HG02973 (cell line): ENCODE data around the gene HDAC4.

Source experiments
- ATAC-seq: cut with Tn5 transposase; IDR thresholded peaks from one replicate; pipeline ENCODE4 v1.9.1; 2021; ENCODE audit warnings: moderate library complexity; ENCODE audit not compliant: unreplicated experiment

HDAC4 gene

DNA sequence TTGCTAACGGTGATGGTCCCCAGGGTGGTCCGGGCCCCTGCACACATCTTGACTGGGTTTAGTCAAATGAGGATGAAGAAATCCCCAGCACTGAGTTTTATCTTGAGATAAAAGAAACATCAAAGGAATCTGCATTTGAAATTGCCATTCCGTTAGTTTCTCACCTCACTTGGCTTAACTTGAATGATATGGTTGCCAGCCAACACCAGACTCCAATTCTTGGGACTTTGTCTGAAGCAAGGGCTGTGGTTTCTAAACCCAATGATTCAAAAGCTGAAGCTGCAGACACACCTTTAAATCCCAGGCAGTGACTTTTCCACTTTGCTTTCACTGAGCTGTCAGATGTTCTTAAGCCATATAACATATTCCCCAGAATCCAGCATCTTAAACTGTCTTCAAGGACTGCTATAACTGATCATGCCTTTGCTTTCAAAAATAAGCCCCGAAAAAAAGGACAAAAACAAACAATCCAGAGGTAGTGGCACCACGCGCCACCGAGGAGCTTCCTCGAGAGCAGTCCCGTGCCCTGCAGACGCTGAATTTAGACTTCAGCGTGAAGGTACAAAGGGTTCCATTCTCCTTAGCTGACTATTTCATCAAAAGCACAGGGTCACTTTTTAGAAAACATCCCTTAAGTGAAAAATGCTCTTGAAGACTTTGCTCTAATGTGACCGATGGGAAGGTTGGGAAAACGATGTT is 189.3 kb downstream of the HDAC4 start:
- ATAC-seq = no peak

DNA sequence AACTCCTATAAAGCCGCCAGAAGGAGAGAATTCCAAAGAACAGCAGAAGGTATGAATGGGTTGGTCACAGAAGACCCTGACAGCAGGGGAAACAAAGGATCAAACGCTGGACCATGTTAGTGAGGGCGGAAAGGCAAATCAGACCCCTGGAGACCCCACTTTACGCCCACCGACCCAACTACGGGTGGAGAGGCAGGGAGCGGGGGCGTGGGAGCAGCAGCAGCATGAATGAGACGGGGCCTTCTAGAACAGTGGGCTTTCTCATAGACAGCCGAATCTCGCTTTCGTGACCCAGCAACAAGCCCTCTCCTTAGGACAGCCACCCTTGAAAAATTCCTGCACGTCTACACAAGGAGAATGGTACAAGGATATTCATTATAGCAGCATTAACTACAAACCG is 191.0 kb downstream of the HDAC4 start:
- ATAC-seq = no peak

DNA sequence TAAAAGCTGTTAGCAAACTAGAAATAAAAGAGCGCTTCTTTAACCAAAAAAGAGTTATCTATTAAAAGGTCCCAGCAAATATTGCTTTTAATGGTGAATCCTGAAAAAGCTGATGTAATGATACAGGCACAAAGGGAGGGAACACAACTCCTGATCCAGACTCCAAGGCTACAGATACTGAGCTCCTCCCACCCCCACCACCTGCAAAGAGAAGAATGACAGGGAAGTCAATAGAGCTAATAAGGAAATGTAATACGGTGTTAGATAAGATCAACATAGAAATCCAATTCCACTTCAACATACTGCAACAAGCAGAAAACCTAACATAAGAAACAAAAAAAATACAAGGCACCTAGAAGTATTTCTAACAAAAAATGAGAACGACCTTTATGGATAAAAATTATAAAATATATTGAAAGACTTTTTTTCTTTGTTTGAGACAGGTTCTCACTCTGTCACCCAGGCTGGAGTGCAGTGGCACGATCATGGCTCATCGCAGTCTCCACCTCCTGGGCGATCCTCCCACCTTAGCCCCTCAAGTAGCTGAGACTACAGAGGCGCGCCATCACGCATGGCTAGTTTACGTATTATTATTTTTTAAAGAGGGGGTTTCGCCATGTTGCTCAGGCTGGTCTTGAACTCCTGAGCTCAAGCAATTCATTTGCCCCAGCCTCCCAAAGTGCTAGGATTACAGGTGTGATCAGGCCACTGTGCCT is 192.2 kb downstream of the HDAC4 start:
- no peak for ATAC-seq

DNA sequence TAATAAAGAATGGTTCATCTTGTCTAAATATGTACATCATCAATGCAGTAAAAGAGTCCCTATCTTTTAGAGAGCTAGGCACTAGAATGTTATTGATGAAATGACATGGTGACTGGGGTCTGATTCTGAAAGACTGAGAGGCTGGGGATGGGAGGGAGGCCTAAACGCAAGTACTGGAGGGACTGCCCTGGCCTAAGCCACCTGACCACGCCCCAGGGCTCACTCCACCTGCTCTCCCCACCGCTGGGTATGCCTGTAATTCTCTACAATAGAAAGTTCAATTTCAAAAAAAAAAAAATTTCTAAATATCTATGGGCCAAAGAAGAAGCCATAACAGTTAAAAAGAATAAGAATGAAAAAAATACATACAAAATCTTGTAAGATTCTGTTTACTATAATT is 194.0 kb downstream of the HDAC4 start:
- no peak for ATAC-seq

DNA sequence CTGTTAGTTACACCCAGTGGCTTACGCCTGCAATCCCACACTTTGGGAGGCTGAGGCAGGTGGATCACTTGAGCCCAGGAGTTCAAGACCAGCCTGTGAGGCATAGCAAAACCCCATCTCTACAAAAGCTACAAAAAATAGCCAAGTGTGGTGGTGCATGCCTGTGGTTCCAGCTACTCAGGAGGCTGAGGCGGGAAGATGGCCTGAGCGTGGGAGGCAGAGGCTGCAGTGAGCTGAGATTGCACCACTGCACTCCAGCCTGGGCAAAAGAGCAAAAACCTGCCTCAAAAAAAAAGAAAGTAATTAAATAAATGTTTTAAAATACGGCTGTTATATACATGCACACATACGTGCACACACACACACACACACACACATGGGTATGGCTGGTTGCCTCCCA is 194.8 kb downstream of the HDAC4 start:
- ATAC-seq = no peak

DNA sequence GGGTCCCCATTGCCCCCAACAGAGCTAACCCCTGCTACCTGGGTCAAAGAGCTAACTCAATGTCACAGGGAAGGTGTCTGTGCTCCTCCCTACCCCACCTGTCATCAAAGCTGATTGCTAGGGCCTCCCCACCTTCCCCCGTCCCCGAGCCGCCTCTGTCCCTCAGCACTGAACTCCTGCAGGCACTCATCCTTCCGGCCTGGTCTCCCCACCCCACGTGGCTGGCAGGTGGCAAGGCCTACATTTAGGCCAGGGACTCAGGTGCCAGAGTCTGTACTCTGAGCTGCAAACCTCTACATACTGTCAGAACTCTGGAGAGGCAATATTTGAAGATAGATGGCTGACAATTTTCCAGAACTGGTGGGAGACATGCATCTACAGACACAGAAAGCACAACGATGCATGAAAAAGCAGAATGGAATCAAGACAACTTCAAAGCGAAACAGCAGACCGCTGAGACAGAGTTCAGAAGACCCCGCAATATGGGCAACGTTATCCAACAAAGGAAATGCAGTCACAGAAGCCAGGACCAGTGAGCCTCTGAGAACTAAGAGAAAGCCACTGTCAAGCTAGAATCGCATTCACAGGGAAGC is 195.8 kb downstream of the HDAC4 start:
- no peak for ATAC-seq

DNA sequence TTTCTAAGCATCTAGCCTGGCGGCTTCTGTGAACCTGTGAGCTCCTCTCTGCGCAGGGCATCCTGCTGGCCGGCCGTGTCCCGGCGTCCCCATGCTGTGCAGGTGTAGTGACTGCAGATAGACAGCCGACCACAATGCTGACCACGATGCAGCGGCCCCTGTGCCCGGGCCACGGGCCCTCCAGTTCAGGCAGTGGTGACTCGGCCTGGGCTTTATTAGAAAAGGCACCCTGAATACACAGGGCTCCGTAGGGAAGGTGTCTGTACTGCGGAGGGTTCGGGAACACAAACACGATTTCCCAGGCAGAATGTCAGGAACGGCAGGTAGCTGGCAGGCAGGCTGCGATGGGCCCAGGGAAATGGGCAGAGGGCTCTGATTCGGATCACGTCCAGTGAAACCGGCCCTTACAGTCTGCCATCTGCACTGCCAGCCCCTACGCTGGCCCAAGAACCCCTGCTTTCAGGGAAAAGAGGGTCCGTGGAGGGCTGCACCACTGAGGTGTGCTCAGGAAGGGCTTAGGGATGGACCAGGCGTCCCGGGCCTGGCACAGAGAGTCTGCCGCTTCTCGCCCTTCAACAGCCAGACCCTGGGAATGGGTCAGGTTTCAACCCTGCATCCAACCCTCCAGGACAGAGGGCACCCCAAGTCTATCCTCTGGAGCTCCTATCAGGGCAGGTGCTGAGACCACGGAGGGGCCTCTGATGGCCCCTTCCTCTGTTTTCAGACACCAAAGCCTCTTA is 196.5 kb downstream of the HDAC4 start:
- ATAC-seq = no peak

DNA sequence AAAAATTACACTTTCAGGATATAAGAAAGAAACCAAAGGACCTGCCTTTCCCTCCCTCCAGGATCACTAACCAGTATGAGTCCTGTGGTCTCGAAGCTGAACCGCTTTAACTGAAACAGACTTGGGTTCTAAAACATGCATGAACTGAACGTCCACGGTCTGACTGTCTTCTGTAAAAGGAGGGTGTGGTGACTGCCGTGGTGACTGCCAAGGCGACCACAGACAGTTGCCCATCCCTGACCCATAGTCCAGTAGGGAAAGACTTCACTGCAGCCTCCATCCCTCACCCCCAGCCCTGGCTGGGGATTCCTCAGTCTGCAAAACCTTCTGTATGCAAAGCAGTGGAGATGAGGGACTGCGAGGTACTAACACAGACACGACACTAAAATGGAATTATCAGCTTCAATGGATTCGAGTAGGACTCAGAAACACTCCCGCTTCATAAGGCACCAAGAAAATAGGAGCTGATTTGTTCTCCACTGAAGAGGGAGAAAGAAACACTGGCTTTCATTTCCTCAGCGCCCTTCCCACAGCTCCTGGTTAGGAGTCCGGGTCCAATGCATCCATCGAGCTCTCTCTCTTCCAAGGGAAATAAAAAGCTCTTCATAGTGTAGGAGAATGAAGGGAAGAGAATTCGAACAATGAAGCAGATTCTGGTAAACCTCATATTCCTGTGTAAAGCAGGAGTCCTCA is 197.2 kb downstream of the HDAC4 start:
- no peak for ATAC-seq

DNA sequence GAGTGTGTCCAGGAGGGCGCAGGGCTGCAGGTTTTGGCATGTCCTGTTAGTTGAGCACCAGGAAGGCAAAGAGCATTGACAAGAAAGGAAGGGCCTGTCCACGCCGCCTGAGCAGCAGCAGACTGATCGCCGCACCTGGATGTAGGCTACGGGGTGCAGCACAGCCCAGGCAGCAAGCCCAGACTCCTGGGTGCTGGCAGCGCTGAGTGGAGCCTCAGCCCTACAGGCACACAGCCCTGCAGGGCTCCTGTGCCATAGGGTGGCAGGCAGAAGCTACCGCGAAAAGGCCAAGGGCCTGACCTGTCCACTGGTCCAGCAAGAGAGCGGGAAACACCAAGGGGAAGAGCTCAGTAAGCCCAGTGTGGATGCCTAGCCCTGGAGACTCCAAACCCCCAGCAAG is 198.0 kb downstream of the HDAC4 start:
- no peak for ATAC-seq

DNA sequence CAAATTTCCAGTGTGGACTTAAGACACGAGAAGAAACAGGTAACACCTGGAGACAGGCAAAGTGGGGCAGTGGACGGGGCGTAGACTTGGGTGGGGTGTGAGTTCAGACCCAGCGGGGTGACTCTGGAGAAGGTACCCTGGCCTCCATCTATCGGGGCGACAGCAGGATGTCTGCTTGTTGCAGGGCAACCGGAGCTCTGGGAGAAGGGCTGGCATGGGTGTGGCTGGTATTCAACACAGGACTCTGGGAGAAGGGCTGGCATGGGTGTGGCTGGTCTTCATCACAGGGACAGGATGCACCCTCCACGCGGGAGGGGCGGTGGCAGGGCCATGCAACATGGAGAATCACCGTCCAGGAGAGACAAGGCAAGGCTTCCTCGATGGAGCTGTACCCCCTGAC is 198.5 kb downstream of the HDAC4 start:
- no peak for ATAC-seq

DNA sequence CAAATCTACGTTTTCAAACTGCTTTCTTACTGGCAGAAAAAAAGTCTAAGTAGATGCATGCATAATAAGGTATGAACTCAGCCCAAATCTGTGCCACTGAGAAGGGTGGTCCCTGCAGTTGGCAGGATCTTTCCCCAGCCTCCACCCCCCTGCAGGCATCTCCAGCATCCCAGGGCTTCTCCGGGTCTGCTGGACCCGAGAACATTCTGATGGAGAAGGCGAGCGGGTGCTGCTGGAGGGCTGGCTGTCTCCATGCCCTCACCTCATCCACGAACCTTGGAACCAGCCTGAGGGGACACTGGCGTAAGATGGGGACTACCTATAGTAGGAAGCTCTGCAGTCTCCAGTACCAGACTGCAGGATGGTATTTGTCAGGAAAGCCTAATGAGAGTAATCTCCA is 198.9 kb downstream of the HDAC4 start:
- ATAC-seq = no peak

DNA sequence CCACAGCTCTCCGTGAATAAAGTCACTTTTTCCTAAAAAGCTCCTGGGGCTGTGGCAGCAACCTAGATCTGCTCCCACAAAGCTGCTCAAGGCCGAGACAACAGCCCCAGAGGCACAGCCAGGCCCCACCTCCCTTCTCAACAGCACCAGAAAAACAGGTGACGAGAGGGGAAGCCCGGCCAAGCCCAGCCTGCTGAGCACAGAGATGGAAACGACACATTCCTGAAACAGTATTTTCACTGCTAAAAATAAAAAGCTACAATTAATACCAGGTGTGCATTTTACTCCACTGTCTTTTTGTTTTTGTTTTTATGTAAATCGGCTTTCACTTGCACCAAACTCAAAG is 199.3 kb downstream of the HDAC4 start:
- ATAC-seq = no peak

DNA sequence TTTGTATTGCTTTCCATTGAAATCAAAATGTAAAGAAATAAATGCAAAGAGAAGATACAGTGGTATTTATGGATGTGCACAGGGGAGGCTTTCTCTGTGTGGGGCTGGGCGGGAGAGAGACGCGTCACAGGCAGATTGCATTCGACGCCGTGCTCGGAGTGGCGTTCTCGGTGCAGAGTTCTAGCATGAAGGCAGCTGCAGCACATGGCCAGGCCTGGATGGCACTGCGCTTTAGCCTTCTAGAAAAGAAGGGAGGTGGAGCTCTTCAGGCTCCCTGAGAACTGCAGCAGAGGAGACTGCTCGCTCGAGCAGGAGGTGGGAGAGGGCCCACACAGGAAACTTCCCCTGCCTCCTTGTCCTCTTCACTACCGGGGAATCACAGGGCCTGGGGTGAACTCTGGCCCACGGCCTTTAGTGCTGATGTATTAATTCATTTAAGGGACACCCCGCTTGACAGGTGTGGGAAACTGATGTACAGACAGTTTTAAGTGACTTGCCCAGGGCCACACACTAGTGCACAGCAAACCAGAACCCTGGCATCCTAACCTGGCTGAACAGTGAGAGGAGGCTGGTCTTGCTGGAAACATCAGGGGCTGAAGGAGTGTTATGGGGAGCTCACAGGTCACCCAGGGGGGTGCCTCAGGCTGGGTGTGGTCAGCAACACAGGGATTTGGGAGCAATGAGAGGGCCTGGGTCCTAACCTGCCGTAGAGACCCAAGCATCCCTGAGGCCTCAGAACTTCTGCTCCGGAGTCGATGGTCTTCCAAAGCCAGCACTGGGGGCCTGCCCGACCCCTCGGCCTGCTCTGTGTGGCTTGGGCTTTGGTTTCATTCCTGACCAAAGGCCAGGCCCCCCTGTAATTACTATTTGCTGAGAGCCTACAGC is 199.9 kb downstream of the HDAC4 start:
- ATAC-seq = no peak

DNA sequence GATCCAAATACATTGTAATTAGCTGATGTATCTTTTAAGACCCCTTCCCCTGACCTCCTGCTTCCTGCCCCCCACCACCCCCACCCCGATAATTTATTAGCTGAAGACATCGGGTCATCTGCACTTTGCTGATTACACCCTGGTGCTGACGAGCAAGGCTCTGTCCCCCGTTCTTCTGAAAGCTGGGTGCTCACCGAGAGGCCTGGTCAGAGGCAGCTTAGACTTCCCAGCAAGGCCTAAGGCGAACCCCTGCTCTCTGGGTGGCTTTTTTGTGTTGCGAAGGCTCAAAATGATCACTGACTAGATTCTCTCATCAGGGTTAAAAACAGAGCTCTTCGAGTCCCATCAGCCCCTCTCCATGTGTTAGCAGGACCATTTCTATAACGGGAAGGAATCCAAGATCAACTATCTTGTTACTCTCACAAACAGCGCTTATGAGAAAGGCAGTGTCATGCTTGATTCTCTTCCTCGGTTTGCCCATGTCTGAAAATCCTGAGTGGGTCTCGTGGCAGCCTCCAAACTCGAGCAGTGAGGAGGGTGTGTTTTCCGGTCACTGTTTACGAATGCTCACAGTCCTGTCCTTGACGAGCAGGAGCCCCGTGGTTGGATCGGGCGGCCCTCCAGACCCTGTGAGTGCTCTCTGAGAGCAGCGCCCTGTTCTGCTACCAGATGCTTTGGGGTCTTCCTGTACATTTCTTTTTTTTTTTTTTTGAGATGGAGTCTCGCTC is 201.6 kb downstream of the HDAC4 start:
- ATAC-seq = no peak

DNA sequence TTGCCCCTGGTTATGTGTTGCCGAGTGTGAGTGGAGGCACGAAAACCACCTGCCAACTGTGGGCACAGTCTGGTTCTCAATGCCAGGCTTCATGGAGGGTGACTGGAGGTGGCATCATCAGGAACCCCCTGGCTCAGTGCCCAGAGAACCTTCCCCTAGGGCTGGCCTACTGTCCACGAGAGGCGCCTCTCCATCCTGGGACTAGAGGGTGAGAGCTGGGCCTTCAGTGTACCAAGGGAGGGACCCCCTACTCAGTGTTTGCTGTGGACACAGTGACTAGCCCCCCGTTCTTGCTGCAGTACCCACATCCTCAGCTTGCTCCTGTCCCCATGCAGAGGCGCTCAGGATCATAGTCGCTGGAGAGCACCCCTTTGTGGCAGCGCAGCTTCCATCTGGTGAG is 202.6 kb downstream of the HDAC4 start:
- no peak for ATAC-seq

DNA sequence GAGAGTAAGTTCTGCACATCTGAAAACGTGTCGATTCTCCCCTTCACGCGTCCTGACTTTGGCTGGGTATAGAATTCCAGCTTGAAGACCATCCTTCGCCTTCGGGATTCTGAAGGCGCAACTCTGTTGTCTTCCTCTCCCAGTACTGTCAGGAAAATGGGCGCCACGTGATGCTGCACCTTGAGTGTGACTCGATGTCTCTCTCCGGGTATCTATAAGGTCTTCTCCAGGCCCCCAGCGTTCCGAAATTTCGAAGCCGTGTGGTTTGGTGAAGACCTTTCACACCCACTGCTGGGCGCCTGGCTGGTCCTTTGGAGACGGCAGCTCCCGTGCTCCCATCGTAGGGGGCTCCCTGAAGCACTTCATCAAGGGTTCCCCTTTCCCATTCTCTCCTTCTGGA is 203.7 kb downstream of the HDAC4 start:
- ATAC-seq = no peak

DNA sequence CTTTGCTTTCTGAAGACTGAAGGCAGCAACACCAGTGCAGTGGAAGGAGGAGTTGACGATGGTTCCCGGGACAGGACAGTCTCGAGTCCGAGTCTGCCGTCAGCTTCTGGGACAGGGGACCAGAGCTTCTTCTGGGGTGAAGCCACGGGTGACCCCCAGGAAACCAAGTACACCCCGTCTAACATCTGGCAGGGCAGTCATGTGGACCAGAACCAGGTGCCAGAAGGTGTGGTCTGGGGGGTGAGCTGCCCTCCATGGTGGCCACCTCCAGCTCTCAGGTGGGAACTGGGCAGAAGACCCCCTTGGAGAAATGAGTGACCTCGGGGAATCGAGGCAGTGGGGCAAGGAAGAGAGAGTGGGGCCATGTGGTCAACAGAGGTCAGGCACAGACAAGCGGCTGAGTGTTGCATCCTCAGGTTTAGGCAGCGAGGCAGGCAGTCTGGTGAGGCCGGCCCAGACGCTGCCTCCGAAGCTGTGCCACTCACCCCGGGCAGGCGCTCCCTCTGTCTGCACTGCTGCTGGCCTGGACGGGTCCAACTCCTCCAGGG is 204.3 kb downstream of the HDAC4 start:
- ATAC-seq = no peak

DNA sequence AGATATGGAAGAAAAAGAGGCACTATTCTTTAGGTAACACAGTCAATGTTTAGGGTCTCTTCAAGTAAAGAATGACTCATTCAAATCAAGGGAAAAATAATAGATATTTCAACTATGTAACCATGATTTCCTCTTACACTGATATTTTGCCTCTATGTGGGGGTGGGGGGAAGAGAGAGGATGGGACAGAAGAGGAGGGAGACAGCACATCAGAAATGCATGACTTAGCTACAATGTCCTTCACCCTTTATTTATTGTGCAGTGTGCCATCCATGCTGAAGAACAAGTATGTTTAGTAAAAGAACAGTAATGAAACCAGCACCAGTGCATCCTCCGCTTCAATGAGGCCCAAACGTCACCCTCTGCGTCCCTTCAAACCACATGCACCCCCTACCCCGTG is 204.8 kb downstream of the HDAC4 start:
- no peak for ATAC-seq

DNA sequence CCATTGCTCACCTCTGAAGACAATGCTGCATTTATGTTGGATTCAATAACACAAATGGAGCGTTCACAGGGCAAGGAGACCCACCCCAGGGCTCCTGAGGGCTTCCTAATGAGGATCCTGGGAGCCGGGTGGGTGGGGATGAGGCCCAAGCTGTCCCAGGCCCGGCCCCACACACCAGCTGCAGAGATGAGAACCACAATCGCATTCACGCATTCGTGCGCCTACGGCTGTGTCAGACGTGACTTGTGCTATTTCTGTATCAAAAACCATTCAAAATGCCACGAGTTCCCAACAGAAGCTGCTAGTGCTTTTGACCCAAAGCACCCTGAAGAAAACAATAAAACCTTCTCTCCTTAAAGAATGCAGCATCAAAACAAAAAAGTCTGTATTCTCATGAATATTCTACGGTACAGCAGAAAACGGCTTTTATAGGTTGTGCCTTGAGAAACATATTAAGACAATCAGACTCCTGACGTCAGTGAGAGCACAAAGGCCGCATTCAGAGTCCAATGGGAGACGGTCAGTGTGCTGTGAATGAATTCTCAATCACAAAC is 205.4 kb downstream of the HDAC4 start:
- no peak for ATAC-seq
